Neural progenitor cell (in vitro differentiated cells): ENCODE data around the gene NFKBIE. TPM values are rescaled to one million over a fixed set of nuclear protein-coding genes. Genes with fewer than 3 reads are reported as not detected.

Experiments used
- DNase-seq: peaks from one replicate; pipeline ENCODE4 v3.0.0-alpha.2; 2016; ENCODE audit warnings: low spot score
- H2AFZ ChIP-seq: fragments of 200-600 bp; sonication (generic); replicated peaks from 2 replicates; pipeline ENCODE4 v1.6.1; 2016; ENCODE audit warnings: antibody characterized with exemption
- H3F3A ChIP-seq: fragments of 200-600 bp; sonication (generic); 2 replicates; pipeline ENCODE4 v1.6.1; 2016; ENCODE audit warnings: antibody characterized with exemption, low read depth
- H3K27ac ChIP-seq: fragments of 200-600 bp; sonication (generic); 2 replicates; pipeline ENCODE4 v1.5.1; 2016; ENCODE audit warnings: mild to moderate bottlenecking
- H3K27me3 ChIP-seq: fragments of 200-600 bp; sonication (generic); 2 replicates; pipeline ENCODE4 v1.6.1; 2016; ENCODE audit warnings: mild to moderate bottlenecking, moderate library complexity
- H3K36me3 ChIP-seq: fragments of 200-600 bp; sonication (generic); 2 replicates; pipeline ENCODE4 v1.5.1; 2016
- H3K4me1 ChIP-seq: fragments of 200-600 bp; sonication (generic); 2 replicates; pipeline ENCODE4 v1.6.1; 2016; ENCODE audit warnings: mixed run types
- H3K4me2 ChIP-seq: fragments of 200-600 bp; sonication (generic); 2 replicates; pipeline ENCODE4 v1.6.1; 2016
- H3K4me3 ChIP-seq: fragments of 200-600 bp; sonication (generic); 2 replicates; pipeline ENCODE4 v1.5.1; 2016
- H3K79me2 ChIP-seq: fragments of 200-600 bp; sonication (generic); 2 replicates; pipeline ENCODE4 v1.6.1; 2016; ENCODE audit warnings: low read depth
- H3K9ac ChIP-seq: fragments of 200-600 bp; sonication (generic); 2 replicates; pipeline ENCODE4 v1.6.1; 2016
- H3K9me3 ChIP-seq: fragments of 200-600 bp; sonication (generic); 2 replicates; pipeline ENCODE4 v1.5.1; 2016; ENCODE audit warnings: low read depth
- H4K20me1 ChIP-seq: fragments of 200-600 bp; sonication (generic); 2 replicates; pipeline ENCODE4 v1.6.1; 2016; ENCODE audit warnings: low read depth
- H3K27ac Mint-ChIP-seq: 3 replicates; pipeline ENCODE4 v1.8.0; 2021; ENCODE audit warnings: mixed read lengths
- H3K27me3 Mint-ChIP-seq: 2 replicates; pipeline ENCODE4 v1.8.0; 2022; ENCODE audit warnings: low read depth, mild to moderate bottlenecking, inconsistent platforms, moderate library complexity, mixed read lengths; ENCODE audit not compliant: insufficient read depth
- H3K36me3 Mint-ChIP-seq: 3 replicates; pipeline ENCODE4 v1.8.0; 2021; ENCODE audit warnings: mixed read lengths
- H3K4me1 Mint-ChIP-seq: 3 replicates; pipeline ENCODE4 v1.8.0; 2021; ENCODE audit warnings: mixed read lengths
- H3K4me3 Mint-ChIP-seq: 3 replicates; pipeline ENCODE4 v1.8.0; 2021; ENCODE audit warnings: mild to moderate bottlenecking, moderate library complexity, mixed read lengths
- H3K9me3 Mint-ChIP-seq: 3 replicates; pipeline ENCODE4 v1.8.0; 2020; ENCODE audit warnings: mixed read lengths
- EZH2 ChIP-seq: fragments of 200-600 bp; sonication (generic); IDR thresholded peaks from 2 replicates; pipeline ENCODE4 v1.6.1; 2017; ENCODE audit warnings: antibody characterized with exemption, mild to moderate bottlenecking, moderate library complexity
- EZH2phosphoT487 ChIP-seq: fragments of 200-600 bp; sonication (generic); IDR thresholded peaks from 2 replicates; pipeline ENCODE4 v1.6.1; 2017; ENCODE audit warnings: antibody characterized with exemption
- total RNA-seq: library from RNA; depleted of rRNA; stranded (reverse); fragments of >200 nt; gene quantifications from 2 replicates; pipeline ENCODE4 v1.2.3, GENCODE V29; 2015; ENCODE audit warnings: low replicate concordance
- TF ChIP-seq, protein P1 (sequence below): fragments of 200-600 bp; sonication (generic); IDR thresholded peaks from 2 replicates; pipeline ENCODE4 v1.5.1; 2017; ENCODE audit warnings: antibody characterized with exemption, mild to moderate bottlenecking

Gene NFKBIE
- total RNA-seq, 1 donor from 2014 or later = 5.1 TPM

DNA sequence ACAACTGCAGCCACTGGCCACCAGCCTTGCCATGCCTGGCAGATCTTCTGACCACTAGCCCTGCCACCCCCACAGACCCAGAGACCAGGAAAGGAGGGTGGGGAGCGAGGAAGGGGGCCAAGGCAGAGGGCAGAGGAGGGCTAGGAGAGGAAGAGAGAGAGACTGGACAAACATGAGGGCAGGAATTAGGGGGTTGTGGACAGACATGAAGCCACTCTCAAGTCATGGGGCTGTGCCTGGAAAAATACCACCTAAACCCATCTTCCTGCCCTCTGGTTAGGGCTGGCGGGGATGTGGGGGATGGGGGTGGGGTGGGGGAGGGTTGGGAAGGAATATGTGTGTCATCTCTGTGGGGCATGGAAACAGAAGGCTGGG is 43.4 kb downstream of the NFKBIE start:
- no peaks in the 10 kb centered on the region for H3K36me3 ChIP-seq
- Mint-ChIP-seq H3K4me1 (peaks cover 64% of the 10 kb centered on the region), H3K36me3 (peaks cover 3% of the 10 kb centered on the region), H3K9me3 (no peaks in the 10 kb centered on the region), H3K27ac (no peak overlapping the region), H3K27me3 (peaks cover 8% of the 10 kb centered on the region), H3K4me3 (peak overlapping the region; percentile 85)
- peaks cover 66% of the 10 kb centered on the region for H3K4me1 ChIP-seq
- no peak overlapping the region for H3K9ac ChIP-seq
- peaks cover 13% of the 10 kb centered on the region for H3K27me3 ChIP-seq
- peaks cover 32% of the 10 kb centered on the region for H4K20me1 ChIP-seq
- no peak for DNase-seq
- peaks cover 72% of the 10 kb centered on the region for H3F3A ChIP-seq
- TF ChIP-seq EZH2 = no peak
- TF ChIP-seq, protein P1, sequence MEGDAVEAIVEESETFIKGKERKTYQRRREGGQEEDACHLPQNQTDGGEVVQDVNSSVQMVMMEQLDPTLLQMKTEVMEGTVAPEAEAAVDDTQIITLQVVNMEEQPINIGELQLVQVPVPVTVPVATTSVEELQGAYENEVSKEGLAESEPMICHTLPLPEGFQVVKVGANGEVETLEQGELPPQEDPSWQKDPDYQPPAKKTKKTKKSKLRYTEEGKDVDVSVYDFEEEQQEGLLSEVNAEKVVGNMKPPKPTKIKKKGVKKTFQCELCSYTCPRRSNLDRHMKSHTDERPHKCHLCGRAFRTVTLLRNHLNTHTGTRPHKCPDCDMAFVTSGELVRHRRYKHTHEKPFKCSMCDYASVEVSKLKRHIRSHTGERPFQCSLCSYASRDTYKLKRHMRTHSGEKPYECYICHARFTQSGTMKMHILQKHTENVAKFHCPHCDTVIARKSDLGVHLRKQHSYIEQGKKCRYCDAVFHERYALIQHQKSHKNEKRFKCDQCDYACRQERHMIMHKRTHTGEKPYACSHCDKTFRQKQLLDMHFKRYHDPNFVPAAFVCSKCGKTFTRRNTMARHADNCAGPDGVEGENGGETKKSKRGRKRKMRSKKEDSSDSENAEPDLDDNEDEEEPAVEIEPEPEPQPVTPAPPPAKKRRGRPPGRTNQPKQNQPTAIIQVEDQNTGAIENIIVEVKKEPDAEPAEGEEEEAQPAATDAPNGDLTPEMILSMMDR = no peak
- TF ChIP-seq EZH2phosphoT487 = no peak
- no peaks in the 10 kb centered on the region for H3K9me3 ChIP-seq
- peaks cover 26% of the 10 kb centered on the region for H3K79me2 ChIP-seq
- H3K27ac ChIP-seq = no peak overlapping the region
- no peak overlapping the region for H3K4me3 ChIP-seq
- peak overlapping the region; percentile 86 for H3K4me2 ChIP-seq
- no peak overlapping the region for H2AFZ ChIP-seq

DNA sequence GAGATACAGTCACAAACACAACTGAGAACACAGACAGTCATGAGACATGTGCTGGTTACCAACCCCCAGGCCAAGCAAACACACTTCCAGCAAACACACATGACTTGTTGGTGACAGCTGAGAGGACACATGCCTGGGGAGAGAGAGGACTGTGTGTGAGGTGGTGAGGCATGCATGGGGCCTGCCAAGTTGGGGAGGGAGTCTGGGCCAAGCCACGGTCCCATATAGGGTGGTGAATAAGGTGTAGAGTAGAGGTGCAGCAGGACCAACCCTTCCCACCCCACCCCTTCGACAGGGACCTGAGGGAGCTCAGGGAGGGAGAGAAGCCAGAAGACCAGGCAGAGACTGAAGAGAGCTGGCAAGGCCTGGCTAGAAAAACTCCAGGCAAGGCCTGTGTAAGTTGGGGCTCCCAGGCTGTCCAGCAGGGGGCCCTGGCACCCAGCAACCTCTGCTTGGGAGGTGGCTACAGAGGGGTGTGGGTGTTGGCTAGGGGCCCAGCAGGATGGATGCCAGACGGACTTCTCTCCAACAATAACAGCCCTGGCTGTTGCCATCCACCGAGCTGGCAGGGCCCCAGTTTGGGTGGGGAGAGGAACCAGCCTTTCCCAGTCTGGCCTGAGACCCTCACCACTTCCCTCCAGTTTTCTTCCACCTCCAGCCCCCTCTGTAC is 43.9 kb downstream of the NFKBIE start:
- peak; percentile 77 for DNase-seq
- Histone ChIP-seq H3K4me3 (no peak overlapping the region), H2AFZ (no peak overlapping the region), H3K27ac (no peak overlapping the region), H4K20me1 (peaks cover 26% of the 10 kb centered on the region), H3F3A (peaks cover 77% of the 10 kb centered on the region), H3K79me2 (peaks cover 25% of the 10 kb centered on the region), H3K4me1 (peaks cover 66% of the 10 kb centered on the region), H3K36me3 (no peaks in the 10 kb centered on the region), H3K27me3 (peaks cover 13% of the 10 kb centered on the region), H3K4me2 (peak overlapping the region; percentile 86), H3K9ac (no peak overlapping the region), H3K9me3 (no peaks in the 10 kb centered on the region)
- peak overlapping the region; percentile 81 for H3K27ac Mint-ChIP-seq
- H3K27me3 Mint-ChIP-seq = peaks cover 11% of the 10 kb centered on the region
- TF ChIP-seq EZH2phosphoT487 = no peak
- TF ChIP-seq, protein P1 = peak; percentile 64
- peaks cover 3% of the 10 kb centered on the region for H3K36me3 Mint-ChIP-seq
- H3K4me3 Mint-ChIP-seq = peak overlapping the region; percentile 78
- peaks cover 65% of the 10 kb centered on the region for H3K4me1 Mint-ChIP-seq
- no peaks in the 10 kb centered on the region for H3K9me3 Mint-ChIP-seq

DNA sequence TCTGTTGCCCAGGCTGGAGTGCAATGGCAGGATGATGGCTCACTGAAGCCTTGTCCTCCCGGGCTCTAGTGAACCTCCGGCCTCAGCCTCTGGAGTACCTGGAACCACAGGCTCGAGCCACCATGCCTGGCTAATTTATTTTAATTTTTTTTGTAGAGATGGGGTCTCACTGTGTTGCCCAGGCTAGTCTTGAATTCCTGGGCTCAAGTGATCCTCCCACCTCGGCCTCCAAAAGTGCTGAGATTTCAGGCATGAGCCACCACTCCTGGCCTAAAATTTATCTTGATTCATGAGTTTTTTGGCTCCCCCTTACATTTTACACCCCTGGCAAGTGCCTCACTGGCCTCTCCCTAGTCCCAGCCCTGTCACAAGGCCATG is 44.4 kb downstream of the NFKBIE start:
- Mint-ChIP-seq H3K27ac (peak overlapping the region; percentile 81), H3K9me3 (no peaks in the 10 kb centered on the region), H3K27me3 (peaks cover 11% of the 10 kb centered on the region), H3K36me3 (peaks cover 3% of the 10 kb centered on the region), H3K4me1 (peaks cover 60% of the 10 kb centered on the region), H3K4me3 (peak overlapping the region; percentile 78)
- Histone ChIP-seq H3K27me3 (peaks cover 13% of the 10 kb centered on the region), H3K4me2 (no peak overlapping the region), H3K9ac (no peak overlapping the region), H4K20me1 (peaks cover 21% of the 10 kb centered on the region), H3K79me2 (peaks cover 19% of the 10 kb centered on the region), H2AFZ (no peak overlapping the region), H3K4me1 (peaks cover 66% of the 10 kb centered on the region), H3F3A (peaks cover 82% of the 10 kb centered on the region), H3K9me3 (no peaks in the 10 kb centered on the region), H3K27ac (no peak overlapping the region), H3K36me3 (no peaks in the 10 kb centered on the region), H3K4me3 (no peak overlapping the region)
- DNase-seq = no peak
- TF ChIP-seq EZH2 = no peak
- TF ChIP-seq EZH2phosphoT487 = no peak
- TF ChIP-seq, protein P1 = no peak
